CD4-positive, alpha-beta T cell treated with Interleukin-12 subunit alpha and Interleukin-12 subunit beta, for 1 hour (primary cell): ENCODE measurements around the gene PARD3B.

Experiments used
- DNase-seq: peaks from one replicate; pipeline ENCODE4 v3.0.0-alpha.2; 2020

Gene PARD3B

GRCh38 chr2:205494537-205495235, 949.4 kb downstream of the PARD3B start:
- DNase-seq: no peak

GRCh38 chr2:205495819-205496218, 950.5 kb downstream of the PARD3B start:
- no peak for DNase-seq

GRCh38 chr2:205496370-205496769, 951.1 kb downstream of the PARD3B start:
- DNase-seq: no peak

- no peak for DNase-seq
Measured at GRCh38 chr2:205496772-205497171, 951.5 kb downstream of the PARD3B start.

- DNase-seq: no peak
Measured at GRCh38 chr2:205499006-205499405, 953.7 kb downstream of the PARD3B start.

- DNase-seq: no peak
Measured at GRCh38 chr2:205500065-205500464, 954.8 kb downstream of the PARD3B start.

GRCh38 chr2:205500951-205501350, 955.7 kb downstream of the PARD3B start:
- DNase-seq: no peak

- DNase-seq: no peak
Measured at GRCh38 chr2:205501826-205502225, 956.6 kb downstream of the PARD3B start.

- no peak for DNase-seq
Measured at GRCh38 chr2:205505371-205505770, 960.1 kb downstream of the PARD3B start.

GRCh38 chr2:205509655-205510054, 964.4 kb downstream of the PARD3B start:
- DNase-seq: no peak

- DNase-seq: no peak
Measured at GRCh38 chr2:205510345-205510744, 965.1 kb downstream of the PARD3B start.

GRCh38 chr2:205511221-205511620, 965.9 kb downstream of the PARD3B start:
- DNase-seq: no peak

- DNase-seq: no peak
Measured at GRCh38 chr2:205511641-205512040, 966.4 kb downstream of the PARD3B start.

GRCh38 chr2:205520311-205520710, 975.0 kb downstream of the PARD3B start:
- DNase-seq: no peak

GRCh38 chr2:205524656-205525055, 979.4 kb downstream of the PARD3B start:
- DNase-seq: no peak

GRCh38 chr2:205527801-205528200, 982.5 kb downstream of the PARD3B start:
- no peak for DNase-seq

- DNase-seq: no peak
Measured at GRCh38 chr2:205531072-205531471, 985.8 kb downstream of the PARD3B start.

GRCh38 chr2:205531489-205532148, 986.3 kb downstream of the PARD3B start:
- no peak for DNase-seq

GRCh38 chr2:205535001-205535400, 989.7 kb downstream of the PARD3B start:
- no peak for DNase-seq

- DNase-seq: no peak
Measured at GRCh38 chr2:205539603-205540002, 994.3 kb downstream of the PARD3B start.

GRCh38 chr2:205540036-205540435, 994.8 kb downstream of the PARD3B start:
- no peak for DNase-seq

- no peak for DNase-seq
Measured at GRCh38 chr2:205543262-205543843, 998.1 kb downstream of the PARD3B start.

GRCh38 chr2:205543937-205544702, 998.8 kb downstream of the PARD3B start:
- DNase-seq: no peak
